ENCODE measurements around the gene EIF3F.

EIF3F gene

DNA sequence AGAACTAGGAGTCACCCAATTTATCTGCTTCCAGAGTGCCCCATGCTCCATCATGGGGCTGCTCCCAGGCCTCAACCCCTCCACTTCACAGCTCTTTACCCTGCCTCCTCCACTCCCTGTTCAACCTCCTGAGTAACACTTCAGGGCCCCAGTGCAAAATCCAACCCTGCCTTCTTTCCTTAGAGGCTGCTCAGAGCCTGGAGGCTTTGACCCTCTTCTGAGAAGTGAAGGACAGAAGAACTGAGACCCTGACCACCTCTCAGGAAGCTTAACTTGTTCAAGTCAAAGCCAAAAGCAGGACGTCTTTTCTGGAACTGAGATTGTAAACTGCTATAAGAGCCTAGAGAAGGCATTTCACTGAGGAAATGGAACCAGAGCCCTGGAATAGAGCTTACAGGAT, 15.5 kb downstream of the EIF3F start:
- no peak overlapping the region for H2AFZ ChIP-seq (ENCODE audit: low read depth, low read length)
- no peak overlapping the region for H3K4me2 ChIP-seq (ENCODE audit: low read length, poor library complexity, severe bottlenecking)
- H3K4me3 ChIP-seq (ENCODE audit: insufficient read depth in 1 of 2, low read depth in 1 of 2, low read length in 2 of 2) = no peak overlapping the region
- H3K4ac ChIP-seq (ENCODE audit: low read depth in 1 of 2, low read length in 2 of 2) = no peak overlapping the region
- no peak overlapping the region for H4K8ac ChIP-seq (ENCODE audit: low read length)
- H3K23ac ChIP-seq (ENCODE audit: low read length in 2 of 2) = no peak overlapping the region
- no peak overlapping the region for H4K91ac ChIP-seq (ENCODE audit: low read length)
- no peak overlapping the region for H2BK5ac ChIP-seq (ENCODE audit: low read depth, low read length, poor library complexity, severe bottlenecking)
- H2BK12ac ChIP-seq (ENCODE audit: low read length in 2 of 2) = no peak overlapping the region
- H3K36me3 ChIP-seq (ENCODE audit: control insufficient read depth in 1 of 2, insufficient read depth in 2 of 2, low read depth in 1 of 2, low read length in 2 of 2) = peaks cover 9 to 29% of the 10 kb centered on the region in 2 experiments
- no peak overlapping the region for H3K27ac ChIP-seq (ENCODE audit: low read length, poor library complexity, severe bottlenecking)
- 91% methylated on average over 1 of the region's 1 CpG for WGBS
- H2AK5ac ChIP-seq (ENCODE audit: low read length, severe bottlenecking) = no peak overlapping the region
- H3K79me1 ChIP-seq (replicated peaks; ENCODE audit: low read length, poor library complexity, severe bottlenecking) = no peaks in the 10 kb centered on the region
- H3K4me1 ChIP-seq (ENCODE audit: control insufficient read depth, insufficient read depth, low read depth, low read length) = no peaks in the 10 kb centered on the region
- H2BK120ac ChIP-seq (ENCODE audit: low read depth, low read length) = no peak overlapping the region
- no peak overlapping the region for H3K18ac ChIP-seq (ENCODE audit: low read depth in 1 of 2, low read length in 2 of 2)
- no peak overlapping the region for H3K9ac ChIP-seq (ENCODE audit: low read length)
- no peak for DNase-seq
- no peaks in the 10 kb centered on the region for H3K9me3 ChIP-seq (ENCODE audit: control insufficient read depth, low read length)
- no peak overlapping the region for H2BK15ac ChIP-seq (ENCODE audit: low read depth, poor library complexity, severe bottlenecking)
- peaks cover 0 to 7% of the 10 kb centered on the region in 2 experiments for H3K27me3 ChIP-seq (ENCODE audit: control insufficient read depth in 1 of 2, insufficient read depth in 1 of 2, low read length in 2 of 2)
- H3K14ac ChIP-seq (ENCODE audit: low read length in 2 of 2) = no peak overlapping the region

GRCh38 chr11:8003187-8003586, 16.1 kb downstream of the EIF3F start:
- 92% methylated on average over 7 of the region's 7 CpGs for WGBS
- no peak overlapping the region for H3K9ac ChIP-seq (ENCODE audit: low read length)
- no peak overlapping the region for H3K18ac ChIP-seq (ENCODE audit: low read depth in 1 of 2, low read length in 2 of 2)
- H2AK5ac ChIP-seq (ENCODE audit: low read length, severe bottlenecking) = no peak overlapping the region
- H3K27ac ChIP-seq (ENCODE audit: low read length, poor library complexity, severe bottlenecking) = no peak overlapping the region
- no peak overlapping the region for H3K4me3 ChIP-seq (ENCODE audit: insufficient read depth in 1 of 2, low read depth in 1 of 2, low read length in 2 of 2)
- H3K36me3 ChIP-seq (ENCODE audit: control insufficient read depth in 1 of 2, insufficient read depth in 2 of 2, low read depth in 1 of 2, low read length in 2 of 2) = peaks cover 8 to 24% of the 10 kb centered on the region in 2 experiments
- H3K9me3 ChIP-seq (ENCODE audit: control insufficient read depth, low read length) = no peaks in the 10 kb centered on the region
- no peak overlapping the region for H2BK15ac ChIP-seq (ENCODE audit: low read depth, poor library complexity, severe bottlenecking)
- no peak for DNase-seq
- no peak overlapping the region for H3K23ac ChIP-seq (ENCODE audit: low read length in 2 of 2)
- H2BK120ac ChIP-seq (ENCODE audit: low read depth, low read length) = no peak overlapping the region
- H4K91ac ChIP-seq (ENCODE audit: low read length) = no peak overlapping the region
- H3K4me1 ChIP-seq (ENCODE audit: control insufficient read depth, insufficient read depth, low read depth, low read length) = no peaks in the 10 kb centered on the region
- H3K14ac ChIP-seq (ENCODE audit: low read length in 2 of 2) = no peak overlapping the region
- H3K79me1 ChIP-seq (replicated peaks; ENCODE audit: low read length, poor library complexity, severe bottlenecking) = no peaks in the 10 kb centered on the region
- peaks cover 0 to 7% of the 10 kb centered on the region in 2 experiments for H3K27me3 ChIP-seq (ENCODE audit: control insufficient read depth in 1 of 2, insufficient read depth in 1 of 2, low read length in 2 of 2)
- no peak overlapping the region for H4K8ac ChIP-seq (ENCODE audit: low read length)
- H3K4ac ChIP-seq (ENCODE audit: low read depth in 1 of 2, low read length in 2 of 2) = no peak overlapping the region
- H2BK5ac ChIP-seq (ENCODE audit: low read depth, low read length, poor library complexity, severe bottlenecking) = no peak overlapping the region
- no peak overlapping the region for H2BK12ac ChIP-seq (ENCODE audit: low read length in 2 of 2)
- no peak overlapping the region for H3K4me2 ChIP-seq (ENCODE audit: low read length, poor library complexity, severe bottlenecking)
- H2AFZ ChIP-seq (ENCODE audit: low read depth, low read length) = no peak overlapping the region

DNA sequence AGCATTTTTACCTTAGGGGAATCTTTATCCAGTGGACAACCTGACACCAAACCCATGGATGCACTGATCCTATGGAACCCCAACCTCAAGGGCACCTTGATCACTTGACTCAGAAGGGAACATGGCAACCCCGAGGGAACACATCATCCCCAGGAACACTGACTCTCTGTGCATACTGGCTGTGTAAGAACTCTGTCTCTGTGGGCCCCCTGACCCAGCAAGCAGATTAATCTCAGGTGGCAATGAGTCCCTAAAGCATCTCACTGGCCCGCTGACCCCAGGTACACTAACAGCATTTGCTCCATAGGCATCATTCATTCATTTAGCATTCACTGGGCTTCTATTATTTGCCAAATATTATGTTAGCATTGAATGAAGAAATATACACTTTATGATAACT, 16.9 kb downstream of the EIF3F start:
- no peak overlapping the region for H2AFZ ChIP-seq (ENCODE audit: low read depth, low read length)
- no peak overlapping the region for H4K8ac ChIP-seq (ENCODE audit: low read length)
- H3K14ac ChIP-seq (ENCODE audit: low read length in 2 of 2) = no peak overlapping the region
- H3K4me3 ChIP-seq (ENCODE audit: insufficient read depth in 1 of 2, low read depth in 1 of 2, low read length in 2 of 2) = no peak overlapping the region
- no peak overlapping the region for H3K4ac ChIP-seq (ENCODE audit: low read depth in 1 of 2, low read length in 2 of 2)
- H2AK5ac ChIP-seq (ENCODE audit: low read length, severe bottlenecking) = no peak overlapping the region
- no peak overlapping the region for H2BK120ac ChIP-seq (ENCODE audit: low read depth, low read length)
- no peak overlapping the region for H3K27ac ChIP-seq (ENCODE audit: low read length, poor library complexity, severe bottlenecking)
- peaks cover 3 to 16% of the 10 kb centered on the region in 2 experiments for H3K36me3 ChIP-seq (ENCODE audit: control insufficient read depth in 1 of 2, insufficient read depth in 2 of 2, low read depth in 1 of 2, low read length in 2 of 2)
- DNase-seq = no peak
- H3K9me3 ChIP-seq (ENCODE audit: control insufficient read depth, low read length) = no peaks in the 10 kb centered on the region
- no peak overlapping the region for H2BK5ac ChIP-seq (ENCODE audit: low read depth, low read length, poor library complexity, severe bottlenecking)
- H2BK12ac ChIP-seq (ENCODE audit: low read length in 2 of 2) = no peak overlapping the region
- 91% methylated on average over 1 of the region's 2 CpGs for WGBS
- no peak overlapping the region for H3K18ac ChIP-seq (ENCODE audit: low read depth in 1 of 2, low read length in 2 of 2)
- no peak overlapping the region for H3K9ac ChIP-seq (ENCODE audit: low read length)
- no peaks in the 10 kb centered on the region for H3K4me1 ChIP-seq (ENCODE audit: control insufficient read depth, insufficient read depth, low read depth, low read length)
- no peaks in the 10 kb centered on the region for H3K79me1 ChIP-seq (replicated peaks; ENCODE audit: low read length, poor library complexity, severe bottlenecking)
- H4K91ac ChIP-seq (ENCODE audit: low read length) = no peak overlapping the region
- no peak overlapping the region for H3K23ac ChIP-seq (ENCODE audit: low read length in 2 of 2)
- no peak overlapping the region for H3K4me2 ChIP-seq (ENCODE audit: low read length, poor library complexity, severe bottlenecking)
- peaks cover 0 to 7% of the 10 kb centered on the region in 2 experiments for H3K27me3 ChIP-seq (ENCODE audit: control insufficient read depth in 1 of 2, insufficient read depth in 1 of 2, low read length in 2 of 2)
- H2BK15ac ChIP-seq (ENCODE audit: low read depth, poor library complexity, severe bottlenecking) = no peak overlapping the region

DNA sequence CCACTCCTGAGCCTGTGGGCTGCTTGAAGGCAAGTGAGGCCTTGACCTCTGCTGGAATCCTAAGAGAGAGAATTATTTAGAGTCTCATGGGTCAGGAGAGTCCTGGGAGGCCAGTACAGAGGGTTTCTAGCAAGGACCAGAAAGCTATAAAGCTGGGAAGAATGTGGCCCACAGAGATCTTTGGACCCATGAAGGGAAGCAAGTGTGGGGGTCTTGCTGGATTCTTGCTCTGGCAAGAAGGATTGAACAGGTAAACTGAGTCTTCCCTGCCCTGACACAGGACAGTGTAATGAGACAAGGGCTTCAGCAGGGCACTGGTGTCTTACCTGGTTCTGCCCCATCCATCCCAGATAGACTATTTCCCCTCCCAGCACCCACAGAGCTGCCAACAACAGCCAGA, 18.4 kb downstream of the EIF3F start:
- Histone ChIP-seq H3K4ac (ENCODE audit: low read depth in 1 of 2, low read length in 2 of 2) (no peak overlapping the region), H2BK15ac (ENCODE audit: low read depth, poor library complexity, severe bottlenecking) (no peak overlapping the region), H3K27me3 (ENCODE audit: control insufficient read depth in 1 of 2, insufficient read depth in 1 of 2, low read length in 2 of 2) (peaks cover 0 to 14% of the 10 kb centered on the region in 2 experiments), H3K79me1 (replicated peaks; ENCODE audit: low read length, poor library complexity, severe bottlenecking) (no peaks in the 10 kb centered on the region), H3K36me3 (ENCODE audit: control insufficient read depth in 1 of 2, insufficient read depth in 2 of 2, low read depth in 1 of 2, low read length in 2 of 2) (peaks cover 0 to under 1% of the 10 kb centered on the region in 2 experiments), H4K91ac (ENCODE audit: low read length) (no peak overlapping the region), H3K23ac (ENCODE audit: low read length in 2 of 2) (no peak overlapping the region), H2AFZ (ENCODE audit: low read depth, low read length) (no peak overlapping the region), H3K4me2 (ENCODE audit: low read length, poor library complexity, severe bottlenecking) (no peak overlapping the region), H3K27ac (ENCODE audit: low read length, poor library complexity, severe bottlenecking) (no peak overlapping the region), H2AK5ac (ENCODE audit: low read length, severe bottlenecking) (no peak overlapping the region), H3K9ac (ENCODE audit: low read length) (no peak overlapping the region), H3K4me1 (ENCODE audit: control insufficient read depth, insufficient read depth, low read depth, low read length) (no peaks in the 10 kb centered on the region), H3K14ac (ENCODE audit: low read length in 2 of 2) (no peak overlapping the region), H3K9me3 (ENCODE audit: control insufficient read depth, low read length) (no peaks in the 10 kb centered on the region), H3K18ac (ENCODE audit: low read depth in 1 of 2, low read length in 2 of 2) (no peak overlapping the region), H4K8ac (ENCODE audit: low read length) (no peak overlapping the region), H3K4me3 (ENCODE audit: insufficient read depth in 1 of 2, low read depth in 1 of 2, low read length in 2 of 2) (no peak overlapping the region), H2BK5ac (ENCODE audit: low read depth, low read length, poor library complexity, severe bottlenecking) (no peak overlapping the region), H2BK12ac (ENCODE audit: low read length in 2 of 2) (no peak overlapping the region), H2BK120ac (ENCODE audit: low read depth, low read length) (no peak overlapping the region)
- no peak for DNase-seq
